ENCODE data around the gene CNOT8. TPM values are rescaled to one million over a fixed set of nuclear protein-coding genes. Genes with fewer than 3 reads are reported as not detected.
"Not testable (repeated sequence)": the region's sequence is repeated elsewhere in the genome, so short reads cannot be mapped to it uniquely, and the experiment has no call there.

CNOT8 gene
- total RNA-seq, 4 donors from 2014 or later = 32.0 to 96.2 (median 54.2) TPM

DNA sequence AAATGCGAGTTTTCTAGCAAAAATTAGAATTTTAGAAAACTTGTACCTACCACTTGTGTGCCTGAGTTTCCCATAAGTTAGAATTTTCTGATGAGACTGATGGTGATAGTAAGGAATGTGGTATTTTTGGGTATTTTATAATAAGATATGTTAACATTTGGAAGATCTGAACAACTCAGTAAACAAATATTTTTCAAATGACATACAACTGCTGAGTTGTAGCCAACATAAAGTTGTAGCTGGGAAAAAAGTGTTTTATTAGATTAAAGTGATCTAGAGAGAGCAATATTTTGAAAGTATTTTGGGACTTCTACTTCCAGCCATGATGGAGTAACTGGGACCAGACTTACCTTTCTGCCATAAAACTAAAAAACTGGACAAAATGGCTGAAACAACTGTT lies 41.6 kb downstream of the CNOT8 start:
- Histone ChIP-seq H3K4me1 (no peaks in the 10 kb centered on the region), H3K27ac (no peak overlapping the region), H3K27me3 (no peaks in the 10 kb centered on the region), H3K4me3 (no peak overlapping the region), H3K9me3 (no peaks in the 10 kb centered on the region), H3K36me3 (no peaks in the 10 kb centered on the region)
- intact Hi-C loops (cut with DNase I; ENCODE audit: low total_unique reads) = no loop called here
- DNase-seq = no peak
- TF ChIP-seq, protein P1, sequence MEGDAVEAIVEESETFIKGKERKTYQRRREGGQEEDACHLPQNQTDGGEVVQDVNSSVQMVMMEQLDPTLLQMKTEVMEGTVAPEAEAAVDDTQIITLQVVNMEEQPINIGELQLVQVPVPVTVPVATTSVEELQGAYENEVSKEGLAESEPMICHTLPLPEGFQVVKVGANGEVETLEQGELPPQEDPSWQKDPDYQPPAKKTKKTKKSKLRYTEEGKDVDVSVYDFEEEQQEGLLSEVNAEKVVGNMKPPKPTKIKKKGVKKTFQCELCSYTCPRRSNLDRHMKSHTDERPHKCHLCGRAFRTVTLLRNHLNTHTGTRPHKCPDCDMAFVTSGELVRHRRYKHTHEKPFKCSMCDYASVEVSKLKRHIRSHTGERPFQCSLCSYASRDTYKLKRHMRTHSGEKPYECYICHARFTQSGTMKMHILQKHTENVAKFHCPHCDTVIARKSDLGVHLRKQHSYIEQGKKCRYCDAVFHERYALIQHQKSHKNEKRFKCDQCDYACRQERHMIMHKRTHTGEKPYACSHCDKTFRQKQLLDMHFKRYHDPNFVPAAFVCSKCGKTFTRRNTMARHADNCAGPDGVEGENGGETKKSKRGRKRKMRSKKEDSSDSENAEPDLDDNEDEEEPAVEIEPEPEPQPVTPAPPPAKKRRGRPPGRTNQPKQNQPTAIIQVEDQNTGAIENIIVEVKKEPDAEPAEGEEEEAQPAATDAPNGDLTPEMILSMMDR (IDR thresholded peaks at IDR 0.05) = no peak
- no peak for TF ChIP-seq POLR2A (IDR thresholded peaks at IDR 0.05)

DNA sequence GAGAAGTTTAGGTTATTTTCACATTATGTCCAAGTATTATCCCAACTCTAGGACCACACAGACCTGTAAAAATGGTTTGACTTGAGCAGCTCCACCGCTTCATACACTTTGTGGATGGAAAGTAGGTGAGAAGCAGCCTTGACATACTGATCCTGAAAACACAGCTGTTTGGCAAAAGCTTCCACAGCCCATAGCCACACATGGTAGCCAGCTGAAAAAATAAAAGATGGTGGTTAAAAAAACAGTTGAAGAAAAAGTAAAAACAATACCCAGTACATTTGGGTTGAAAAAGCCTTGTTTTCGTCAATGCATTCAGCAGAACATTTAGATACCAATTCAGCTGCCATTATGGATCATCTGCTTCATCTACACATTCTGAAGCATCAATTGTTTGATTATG lies 42.8 kb downstream of the CNOT8 start:
- intact Hi-C loops (cut with DNase I; ENCODE audit: low total_unique reads) = no loop called here
- no peak for DNase-seq
- Histone ChIP-seq H3K4me3 (no peak overlapping the region), H3K27ac (no peak overlapping the region), H3K27me3 (no peaks in the 10 kb centered on the region), H3K36me3 (no peaks in the 10 kb centered on the region), H3K4me1 (no peaks in the 10 kb centered on the region), H3K9me3 (no peaks in the 10 kb centered on the region)
- no peak for TF ChIP-seq POLR2A (IDR thresholded peaks at IDR 0.05)

DNA sequence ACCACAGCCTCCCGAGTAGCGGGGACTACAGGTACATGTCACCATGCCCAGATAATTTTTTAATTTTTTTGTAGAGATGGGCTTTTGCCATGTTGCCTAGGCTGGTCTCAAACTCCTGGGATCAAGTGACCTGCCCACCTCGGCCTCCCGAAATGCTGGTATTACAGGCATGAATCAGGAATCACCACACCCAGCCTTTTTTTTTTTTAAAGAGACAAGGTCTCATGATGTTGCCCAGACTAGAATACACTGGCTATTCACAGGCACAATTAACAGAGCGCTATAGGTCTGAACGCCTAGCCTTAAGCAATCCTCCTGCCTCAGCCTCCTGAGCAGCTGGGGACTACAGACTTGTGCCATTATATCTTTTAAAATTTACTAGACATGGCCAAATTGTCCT lies 43.5 kb downstream of the CNOT8 start:
- H3K9me3 ChIP-seq = no peaks in the 10 kb centered on the region
- no peak for TF ChIP-seq POLR2A (IDR thresholded peaks at IDR 0.05)
- TF ChIP-seq, protein P1 (IDR thresholded peaks at IDR 0.05) = no peak
- intact Hi-C loops (cut with DNase I; ENCODE audit: low total_unique reads) = no loop called here
- H3K4me1 ChIP-seq = no peaks in the 10 kb centered on the region
- no peak for DNase-seq
- H3K36me3 ChIP-seq = no peaks in the 10 kb centered on the region
- no peak overlapping the region for H3K4me3 ChIP-seq
- no peak overlapping the region for H3K27ac ChIP-seq
- H3K27me3 ChIP-seq = no peaks in the 10 kb centered on the region

DNA sequence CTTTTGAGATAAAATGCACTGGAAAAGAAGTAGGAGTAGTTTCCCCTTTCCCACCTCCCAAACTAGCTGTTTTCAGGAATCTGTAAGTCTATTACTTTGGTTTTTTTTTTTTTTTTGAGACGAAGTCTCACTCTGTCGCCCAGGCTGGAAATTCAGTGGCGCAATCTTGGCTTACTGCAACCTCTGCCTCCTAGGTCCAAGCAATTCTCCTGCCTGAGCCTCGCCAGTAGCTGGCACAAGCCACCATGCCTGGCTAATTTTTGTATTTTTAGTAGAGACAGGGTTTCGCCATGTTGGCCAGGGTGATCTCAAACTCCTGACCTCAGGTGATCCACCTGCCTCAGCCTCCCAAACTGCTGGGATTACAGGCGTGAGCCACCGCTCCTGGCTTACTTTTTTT lies 47.2 kb downstream of the CNOT8 start:
- H3K4me3 ChIP-seq; H3K27ac ChIP-seq; intact Hi-C loops (cut with DNase I; ENCODE audit: low total_unique reads); H3K27me3 ChIP-seq; H3K4me1 ChIP-seq; H3K36me3 ChIP-seq; DNase-seq; H3K9me3 ChIP-seq: not testable (repeated sequence)

DNA sequence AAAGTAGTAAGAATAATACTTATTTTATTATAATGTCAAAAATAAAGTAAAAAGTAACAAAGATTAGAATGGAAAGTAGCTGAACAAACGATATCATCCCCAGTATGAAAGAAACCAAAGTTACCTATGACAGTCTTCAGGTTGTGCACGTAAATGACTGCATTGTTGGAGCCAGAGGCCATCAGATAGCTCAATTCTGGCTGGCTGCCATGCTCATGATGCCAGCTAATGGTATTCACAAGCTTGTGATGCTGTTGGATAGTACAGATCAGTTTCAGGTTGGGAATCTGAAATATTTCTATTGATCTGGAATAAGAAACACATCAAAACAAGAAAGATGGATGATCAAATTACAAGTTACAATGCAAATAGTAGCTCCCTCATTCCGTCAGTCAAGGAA lies 58.4 kb downstream of the CNOT8 start:
- no peak for DNase-seq
- H3K9me3 ChIP-seq = no peaks in the 10 kb centered on the region
- H3K4me1 ChIP-seq = no peaks in the 10 kb centered on the region
- no peaks in the 10 kb centered on the region for H3K27me3 ChIP-seq
- no peaks in the 10 kb centered on the region for H3K36me3 ChIP-seq
- H3K27ac ChIP-seq = no peak overlapping the region
- H3K4me3 ChIP-seq = no peak overlapping the region
- intact Hi-C loops (cut with DNase I; ENCODE audit: low total_unique reads) = no loop called here
- TF ChIP-seq, protein P1 (IDR thresholded peaks at IDR 0.05) = no peak
- no peak for TF ChIP-seq POLR2A (IDR thresholded peaks at IDR 0.05)

DNA sequence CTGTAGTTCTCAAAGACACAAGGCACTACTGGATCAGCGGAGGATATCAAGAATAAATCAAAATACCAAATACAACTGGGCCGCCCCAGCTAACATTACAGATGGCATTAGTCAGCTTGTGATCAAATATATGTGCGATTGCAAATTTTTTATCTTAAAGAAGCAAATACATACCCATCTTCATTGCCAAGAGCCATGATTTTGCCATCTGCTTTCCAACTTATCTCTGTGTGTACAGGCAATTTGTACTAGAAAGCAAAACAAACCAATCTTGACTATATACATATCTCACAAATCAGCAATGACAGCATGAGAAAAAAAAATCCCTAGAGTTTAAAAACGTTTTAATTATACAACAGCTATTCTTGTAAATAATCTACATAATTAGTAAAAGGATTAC lies 59.3 kb downstream of the CNOT8 start:
- intact Hi-C loops (cut with DNase I; ENCODE audit: low total_unique reads) = no loop called here
- H3K27ac ChIP-seq = no peak overlapping the region
- no peaks in the 10 kb centered on the region for H3K4me1 ChIP-seq
- no peaks in the 10 kb centered on the region for H3K9me3 ChIP-seq
- no peaks in the 10 kb centered on the region for H3K36me3 ChIP-seq
- H3K4me3 ChIP-seq = no peak overlapping the region
- no peak for TF ChIP-seq POLR2A (IDR thresholded peaks at IDR 0.05)
- TF ChIP-seq, protein P1 (IDR thresholded peaks at IDR 0.05) = no peak
- no peaks in the 10 kb centered on the region for H3K27me3 ChIP-seq
- DNase-seq = no peak

Data from uterus (tissue), 4 donors.